HG03196 (cell line): Measurements from ENCODE around the gene LDHB.
"Not testable (repeated sequence)": the region's sequence is repeated elsewhere in the genome, so short reads cannot be mapped to it uniquely, and the experiment has no call there.

Experiments
- ATAC-seq: cut with Tn5 transposase; IDR thresholded peaks from one replicate; pipeline ENCODE4 v1.9.1; 2021; ENCODE audit not compliant: unreplicated experiment

Gene LDHB

DNA sequence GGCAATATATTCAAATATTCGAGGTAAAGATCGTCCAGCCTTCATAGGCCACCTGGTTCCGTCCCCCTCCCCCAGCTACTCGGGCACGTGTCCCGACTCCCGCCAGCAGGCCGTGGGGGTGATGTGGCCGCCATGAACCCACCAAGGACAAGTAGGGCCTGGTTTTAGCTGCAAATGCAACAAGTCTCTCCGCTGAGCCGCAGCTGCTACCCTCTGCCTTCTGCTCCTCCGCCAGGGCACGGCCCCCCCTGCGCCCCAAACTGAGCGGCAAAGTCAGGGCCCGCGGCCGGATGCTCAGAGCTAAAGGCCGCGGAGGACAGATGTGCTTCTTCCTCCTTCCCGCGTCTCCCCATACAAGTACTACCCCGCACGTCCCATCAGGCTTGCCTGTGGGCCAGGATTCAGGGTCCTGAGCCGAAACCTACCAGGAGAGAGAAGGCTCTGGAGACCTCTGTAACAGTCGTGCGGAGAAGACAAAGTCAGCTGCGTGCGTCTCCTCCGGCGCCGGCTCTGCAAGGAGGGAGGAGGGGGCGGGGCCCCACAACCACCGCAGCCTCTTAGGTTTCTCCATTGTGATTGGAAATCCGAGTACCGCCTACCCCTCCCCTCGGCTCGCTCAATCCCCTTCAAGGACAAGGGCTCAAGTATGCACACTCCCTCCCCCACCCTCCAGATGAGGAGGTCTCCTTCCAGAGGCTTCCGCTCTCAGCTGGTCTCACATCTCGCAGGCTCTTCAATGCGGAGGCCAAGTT is at the start of gene LDHB:
LDHB (minus strand) TSS at position 517 of the 752 bp plus-strand sequence. CDS start 3,171 bp downstream, outside the sequence.
- ATAC-seq: peak; percentile 98

DNA sequence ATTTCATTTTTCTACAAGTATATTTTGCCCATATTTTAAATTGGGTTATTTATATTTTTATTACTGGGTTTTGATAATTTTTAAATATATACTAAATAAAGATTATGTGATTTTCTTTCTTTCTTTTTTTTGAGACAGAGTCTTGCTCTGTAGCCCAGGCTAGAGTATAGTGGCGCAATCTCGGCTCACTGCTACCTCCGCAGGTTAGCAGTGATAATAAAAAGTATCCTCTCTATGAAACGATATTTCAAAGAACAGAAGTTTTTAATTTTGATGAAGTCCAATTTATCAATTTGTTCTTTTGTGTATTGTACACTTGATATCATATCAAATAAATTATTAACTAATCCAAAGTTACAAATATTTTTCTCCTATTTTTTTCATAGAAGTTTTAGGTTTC is 47.2 kb upstream of the LDHB start:
- no peak for ATAC-seq

DNA sequence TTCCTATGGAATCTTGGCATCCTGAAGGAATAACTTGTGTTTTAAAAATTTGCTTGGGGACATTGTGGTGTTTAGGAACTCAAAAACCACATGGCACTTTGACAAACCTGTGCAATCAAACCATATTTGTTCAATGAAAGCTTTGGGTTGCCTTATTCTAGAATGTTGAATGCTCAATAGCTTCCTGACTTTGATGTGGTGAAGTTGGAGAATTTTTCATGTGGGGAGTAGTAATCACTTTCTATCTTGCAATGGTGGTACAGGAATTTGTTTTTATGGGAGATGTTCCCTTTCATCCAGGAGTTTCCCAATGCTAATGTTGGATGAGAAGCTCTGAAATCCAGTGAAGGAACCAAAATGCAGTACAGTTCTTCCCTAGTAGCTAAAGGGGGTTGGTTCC is 42.2 kb upstream of the LDHB start:
- ATAC-seq: no peak

DNA sequence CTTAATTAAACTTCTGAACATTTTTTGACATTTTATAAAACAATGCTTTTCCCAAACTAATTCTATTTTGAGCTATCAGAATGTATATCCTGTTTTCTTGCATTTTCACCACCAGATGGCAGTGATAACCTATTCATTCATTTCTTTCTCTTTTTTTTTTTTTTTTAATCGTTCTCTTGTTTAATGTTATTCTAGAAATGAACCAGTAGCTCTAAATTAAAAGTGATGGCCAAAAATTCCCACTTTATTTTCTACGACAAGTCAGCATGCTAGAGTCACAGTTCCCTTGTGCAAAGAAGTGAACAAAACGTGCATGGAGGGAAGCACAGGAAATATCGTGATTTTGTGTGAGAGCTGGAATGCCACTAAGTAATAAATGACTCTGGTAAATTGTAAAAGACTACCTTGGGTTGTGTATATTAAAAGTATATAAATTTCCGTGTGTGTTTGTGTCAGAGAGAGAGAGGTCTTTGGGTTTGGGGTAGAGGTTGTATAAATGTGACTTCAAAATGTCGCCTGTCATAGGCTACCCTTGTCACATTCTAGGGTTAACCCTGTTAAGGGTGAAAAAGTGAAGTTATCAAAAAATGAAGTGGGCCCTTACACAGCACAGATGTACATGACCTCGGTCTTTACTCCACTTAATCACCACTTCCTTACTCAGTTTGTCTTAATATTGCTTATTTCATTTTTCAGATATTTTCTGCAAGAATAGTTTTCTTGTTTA is 40.4 kb upstream of the LDHB start:
- no peak for ATAC-seq

DNA sequence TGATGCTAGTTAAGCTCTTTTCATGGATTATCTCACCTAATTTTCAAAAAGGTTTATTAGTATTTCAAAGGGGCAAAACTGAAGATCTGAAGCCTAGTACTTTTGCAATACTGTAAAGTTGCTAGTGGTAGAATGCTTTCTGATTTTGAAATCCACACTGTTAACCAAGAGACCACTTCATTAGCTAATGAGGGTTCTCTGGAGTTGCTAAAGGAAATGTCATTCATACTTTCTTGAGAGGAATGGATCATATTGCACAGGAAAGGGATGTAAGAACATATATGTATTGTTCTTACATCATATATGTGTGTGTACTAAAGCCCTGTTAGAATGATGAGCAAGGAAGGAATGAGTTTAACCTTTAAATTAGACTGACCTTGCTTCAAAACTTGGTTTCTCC is 39.0 kb upstream of the LDHB start:
- ATAC-seq: no peak

DNA sequence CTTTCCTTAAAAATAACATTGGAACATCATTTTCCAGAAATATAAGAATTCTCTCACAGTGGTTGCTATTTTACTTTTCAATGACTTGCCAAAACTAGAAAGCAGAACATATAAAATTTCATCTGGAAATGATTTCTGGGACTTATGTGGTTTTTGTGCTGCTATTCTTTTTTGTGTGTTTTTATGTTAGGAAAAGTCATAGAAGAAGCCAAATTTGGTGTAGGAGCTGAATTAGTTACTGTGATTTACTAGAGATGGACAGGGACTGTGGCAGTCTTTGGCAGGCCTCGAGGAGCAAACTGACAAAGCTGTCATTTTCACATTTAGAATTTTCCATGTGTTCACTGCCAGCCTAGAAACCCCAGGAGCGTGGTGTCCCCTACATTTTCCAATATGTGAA is 38.3 kb upstream of the LDHB start:
- ATAC-seq: no peak

DNA sequence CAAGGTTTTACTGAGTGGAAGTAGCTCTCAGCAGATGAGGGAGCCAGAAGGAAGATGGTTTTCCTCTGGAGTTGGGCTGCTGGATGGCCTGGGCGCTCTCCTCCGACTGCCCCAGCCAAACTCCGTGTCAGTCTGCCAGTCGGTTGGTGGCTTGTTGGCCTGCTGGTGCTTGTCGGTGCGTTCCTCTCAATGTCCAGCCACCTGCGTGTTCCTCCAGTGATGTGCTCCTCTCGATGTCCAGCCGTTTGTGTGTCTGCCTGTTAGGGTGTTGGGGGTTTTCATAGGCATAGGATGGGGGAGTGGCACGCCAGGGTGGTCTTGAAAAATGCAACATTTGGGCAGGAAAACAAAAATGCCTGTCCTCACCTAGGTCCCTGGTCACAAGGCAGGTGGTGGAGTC is 37.0 kb upstream of the LDHB start:
- ATAC-seq: no peak

DNA sequence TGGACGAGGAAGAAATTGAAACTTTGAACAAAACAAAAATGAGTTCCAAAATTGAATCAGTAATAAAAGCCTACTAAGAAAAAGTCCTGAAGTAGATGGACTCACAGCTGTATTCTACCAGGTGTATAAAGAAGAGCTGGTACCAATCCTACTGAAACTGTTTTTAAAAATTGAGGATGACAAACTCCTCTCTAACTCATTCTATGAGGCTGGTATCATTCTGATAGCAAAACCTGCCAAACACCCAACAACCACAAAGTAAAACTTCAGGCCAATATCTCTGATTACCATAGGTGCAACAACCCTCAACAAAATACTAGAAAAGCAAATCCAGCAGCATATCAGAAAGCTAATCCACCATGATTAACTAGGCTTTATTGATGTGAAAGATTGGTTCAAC is 33.9 kb upstream of the LDHB start:
- no peak for ATAC-seq

DNA sequence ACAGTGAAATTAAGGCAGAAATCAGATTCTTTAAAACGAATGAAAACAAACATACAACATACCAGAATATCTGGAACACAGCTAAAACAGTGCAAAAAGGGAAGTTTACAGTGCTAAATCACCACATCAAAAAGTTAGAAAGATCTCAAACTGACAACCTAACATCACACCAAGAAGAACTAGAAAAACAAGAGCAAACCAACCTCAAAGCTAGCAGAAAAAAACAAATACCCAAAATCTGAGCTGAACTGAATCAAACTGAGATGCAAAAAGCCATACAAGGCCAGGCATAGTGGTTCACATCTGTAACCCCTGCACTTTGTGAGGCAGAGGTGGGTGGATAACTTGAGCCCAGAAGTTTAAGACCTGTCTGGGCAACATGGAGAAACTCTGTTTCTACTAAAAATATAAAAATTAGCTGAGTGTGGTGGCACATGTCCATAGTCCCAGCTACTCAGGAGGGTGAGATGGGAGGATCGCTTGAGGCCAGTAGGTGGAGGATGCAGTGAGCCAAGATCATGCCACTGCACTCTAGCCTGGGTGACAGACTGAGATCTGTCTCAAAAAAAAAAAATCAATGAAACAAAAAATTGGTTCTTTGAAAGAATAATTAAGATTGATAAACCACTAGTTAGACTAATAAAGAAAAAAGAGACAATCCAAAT is 33.2 kb upstream of the LDHB start:
- ATAC-seq: no peak

DNA sequence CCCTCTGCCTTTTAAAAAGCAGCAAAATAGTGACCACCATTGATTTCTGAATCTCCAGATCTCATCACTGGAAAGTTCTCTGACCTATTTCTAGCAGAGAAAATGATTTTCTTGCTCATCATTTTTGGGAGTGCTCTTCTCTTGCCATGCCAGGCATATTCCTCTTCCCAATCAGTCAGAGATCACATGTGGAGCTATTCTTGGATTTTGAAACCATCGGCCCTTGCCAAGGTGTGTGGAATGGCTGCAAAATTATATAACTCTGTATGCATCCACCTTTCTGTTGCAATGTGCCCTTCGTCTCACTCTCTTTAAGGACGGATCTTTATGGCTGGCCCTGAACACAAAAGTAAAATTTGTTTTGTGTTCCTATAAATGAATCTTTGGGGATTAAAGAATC is 25.5 kb upstream of the LDHB start:
- no peak for ATAC-seq

DNA sequence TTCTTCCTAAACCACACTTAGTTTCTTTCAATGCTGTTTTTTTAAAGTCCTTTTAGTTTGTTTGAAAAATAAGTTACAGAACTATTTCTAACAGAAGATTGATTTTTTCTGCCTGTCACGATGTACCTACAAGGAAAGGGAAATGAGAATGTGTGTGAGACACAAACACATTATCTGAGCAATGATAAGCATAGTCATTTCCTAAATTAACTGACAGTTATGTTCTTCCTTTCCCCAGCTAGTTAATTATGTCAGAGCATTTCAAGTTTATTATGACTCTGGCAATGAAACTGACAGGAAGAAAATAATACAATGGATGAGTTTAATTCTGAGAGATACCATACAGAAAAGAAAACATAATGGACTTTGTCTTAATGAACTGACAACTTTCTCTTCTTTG is 21.3 kb upstream of the LDHB start:
- ATAC-seq: no peak

DNA sequence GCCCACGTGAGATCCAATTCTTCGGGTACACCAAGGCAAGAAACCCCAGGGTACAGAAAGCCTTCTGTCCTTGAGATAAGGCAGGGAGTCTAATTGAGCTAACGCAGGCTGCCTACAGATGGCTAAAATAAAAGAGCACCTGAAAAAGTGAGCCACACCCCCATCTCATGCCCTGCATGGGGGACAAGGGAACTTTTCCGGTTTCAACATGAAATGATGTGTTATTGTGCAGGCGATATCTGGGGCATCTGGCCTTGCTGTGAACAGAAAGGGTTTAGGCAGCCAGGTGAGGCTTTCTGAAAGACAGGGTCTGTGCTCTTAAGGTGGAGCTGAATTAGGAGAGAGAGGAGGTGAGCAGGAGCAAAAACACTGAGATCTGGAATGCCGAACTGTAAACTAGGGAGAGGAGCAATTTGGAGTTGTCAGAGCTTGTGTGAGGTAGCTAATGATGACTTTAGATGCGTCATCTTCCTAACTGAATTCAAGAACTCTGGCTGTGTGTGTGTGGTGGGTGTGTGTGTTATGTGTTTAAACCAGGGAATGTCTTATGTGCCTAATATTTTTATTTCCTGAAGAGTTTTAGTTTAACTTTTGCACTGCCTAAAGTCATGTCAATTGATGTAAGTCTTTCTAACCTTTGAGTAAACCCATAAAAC is 20.1 kb upstream of the LDHB start:
- no peak for ATAC-seq

DNA sequence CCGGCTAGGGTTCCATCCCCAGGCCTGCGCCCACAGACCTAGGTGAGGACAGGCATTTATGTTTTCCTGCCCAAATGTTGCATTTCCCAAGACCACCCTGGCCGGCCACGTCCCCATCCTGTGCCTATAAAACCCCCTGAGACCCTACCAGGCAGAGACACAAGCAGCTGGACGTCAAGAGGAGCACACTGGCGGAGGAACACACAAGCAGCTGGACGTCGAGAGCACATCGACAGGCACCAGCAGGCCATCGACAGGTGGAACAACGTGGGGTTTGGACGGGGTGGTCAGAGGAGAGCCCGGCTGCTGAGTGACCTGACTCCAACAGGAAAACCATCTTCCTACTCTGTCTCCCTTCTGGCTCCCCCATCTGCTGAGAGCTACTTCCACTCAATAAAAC is 19.6 kb upstream of the LDHB start:
- no peak for ATAC-seq

DNA sequence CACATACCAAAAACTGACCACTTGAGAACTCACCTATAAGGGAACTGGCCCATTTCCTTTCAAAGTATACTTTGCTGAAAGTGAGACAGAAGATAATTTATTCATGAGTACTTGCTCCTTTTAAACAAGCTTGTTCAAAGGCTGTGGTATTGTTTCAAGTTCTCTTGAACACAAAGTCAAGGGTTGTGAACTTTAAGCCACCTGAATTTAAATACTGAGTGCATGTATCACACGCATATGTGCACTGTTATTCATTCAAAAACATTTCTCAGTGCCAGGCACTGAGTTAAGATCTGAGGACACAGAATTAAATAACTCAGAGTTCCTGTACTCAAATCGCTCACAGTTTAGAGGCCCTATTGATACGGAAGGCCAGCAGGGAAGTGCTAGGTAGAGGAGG is 19.1 kb upstream of the LDHB start:
- ATAC-seq: no peak

DNA sequence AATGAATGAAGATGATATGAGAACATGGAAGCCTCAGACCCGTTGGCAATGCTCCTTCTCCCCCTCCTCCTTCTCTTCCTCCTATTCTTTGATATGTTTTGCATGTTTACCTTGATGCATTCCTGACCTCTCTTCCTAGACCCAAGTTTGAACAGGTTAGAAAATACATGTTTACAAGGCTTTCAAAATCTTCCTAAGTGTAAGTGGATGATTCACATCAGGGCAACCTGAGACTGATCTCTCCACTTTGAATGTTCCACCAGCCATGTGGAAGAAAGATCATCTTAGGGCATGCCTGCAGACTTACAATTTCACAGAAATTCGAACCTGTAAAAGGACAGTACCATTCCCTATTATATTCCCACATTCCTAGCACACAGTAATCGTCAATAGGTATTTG is 18.0 kb upstream of the LDHB start:
- no peak for ATAC-seq

DNA sequence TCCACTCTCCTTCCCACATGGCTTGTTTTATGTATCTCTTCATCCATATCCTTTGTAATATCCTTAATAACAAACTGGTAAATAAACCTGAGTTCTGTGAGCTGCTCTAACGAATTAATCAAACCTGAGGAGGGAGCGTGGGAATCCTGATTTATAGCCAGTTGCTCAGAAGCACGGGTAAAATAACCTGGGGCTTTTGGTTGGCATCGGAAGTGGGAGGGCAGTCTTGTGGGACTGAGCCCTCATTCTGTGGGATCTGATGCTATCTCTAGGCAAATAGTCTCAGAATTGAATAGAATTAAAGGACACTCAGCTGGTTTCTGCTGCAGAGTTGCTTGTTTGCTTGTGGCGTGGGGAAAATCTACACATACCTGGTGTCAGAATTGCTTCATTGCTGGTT is 17.5 kb upstream of the LDHB start:
- ATAC-seq: no peak

DNA sequence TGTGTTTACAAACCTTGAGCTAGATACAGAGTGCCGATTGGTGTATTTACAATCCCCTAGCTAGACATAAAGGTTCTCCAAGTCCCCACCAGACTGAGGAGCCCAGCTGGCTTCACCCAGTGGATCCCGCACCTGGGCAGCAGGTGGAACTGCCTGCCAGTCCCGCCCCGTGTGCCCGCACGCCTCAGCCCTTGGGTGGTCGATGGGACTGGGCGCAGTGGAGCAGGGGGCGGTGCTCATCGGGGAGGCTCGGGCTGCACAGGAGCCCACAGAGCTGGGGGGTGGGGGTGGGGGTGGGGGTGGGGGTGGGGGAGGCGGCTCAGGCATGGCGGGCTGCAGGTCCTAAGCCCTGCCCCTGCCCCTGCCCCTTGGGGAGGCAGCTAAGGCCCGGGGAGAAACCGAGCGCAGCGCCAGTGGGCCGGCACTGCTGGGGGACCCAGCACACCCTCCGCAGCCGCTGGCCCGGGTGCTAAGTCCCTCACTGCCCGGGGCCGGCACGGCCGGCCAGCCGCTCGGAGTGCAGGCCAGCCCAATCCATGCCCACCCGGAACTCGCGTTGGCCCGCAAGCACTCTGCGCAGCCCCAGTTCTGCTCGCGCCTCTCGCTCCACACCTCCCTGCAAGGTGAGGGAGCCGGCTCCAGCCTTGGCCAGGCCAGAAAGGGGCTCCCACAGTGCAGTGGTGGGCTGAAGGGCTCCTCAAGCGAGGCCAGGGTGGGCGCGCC is 16.3 kb upstream of the LDHB start:
- not testable (repeated sequence) for ATAC-seq

DNA sequence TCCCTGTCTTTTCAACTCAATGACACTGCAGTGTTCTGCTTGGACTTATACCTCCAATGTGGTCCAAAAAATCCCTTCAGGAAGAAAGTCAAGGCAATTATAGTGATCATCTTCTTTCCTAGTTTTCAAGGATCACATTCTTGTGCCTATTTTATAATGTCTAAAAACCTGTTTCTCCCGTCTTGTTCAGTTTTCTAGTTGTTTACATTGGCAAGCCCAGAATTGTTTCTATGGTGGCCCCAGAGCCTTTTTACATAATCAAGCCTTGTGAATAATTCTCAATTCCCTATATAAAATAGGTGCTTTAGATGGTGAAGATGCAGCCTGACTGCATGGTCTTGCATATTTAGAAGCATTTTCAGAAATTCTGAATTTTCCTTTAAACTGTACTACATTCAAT is 14.5 kb upstream of the LDHB start:
- ATAC-seq: no peak

DNA sequence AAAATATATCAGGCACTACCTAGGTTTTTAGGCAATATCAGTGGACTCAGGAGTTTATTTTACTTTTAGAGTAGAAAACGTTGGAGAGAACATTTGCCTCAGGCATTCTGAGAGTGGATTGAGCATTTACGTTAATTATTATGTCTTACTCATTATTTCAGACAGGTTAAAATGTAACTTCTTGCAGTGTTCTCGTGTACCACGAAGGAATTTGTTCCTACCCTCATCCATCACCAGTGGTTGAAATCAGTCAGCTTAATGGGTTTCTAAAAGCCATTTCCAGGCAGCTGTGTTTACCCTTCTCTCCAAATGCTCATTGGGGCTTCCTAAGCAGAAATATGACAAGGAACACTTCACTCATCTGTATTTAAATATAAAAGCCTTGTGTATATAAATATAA is 9.1 kb upstream of the LDHB start:
- ATAC-seq: no peak

DNA sequence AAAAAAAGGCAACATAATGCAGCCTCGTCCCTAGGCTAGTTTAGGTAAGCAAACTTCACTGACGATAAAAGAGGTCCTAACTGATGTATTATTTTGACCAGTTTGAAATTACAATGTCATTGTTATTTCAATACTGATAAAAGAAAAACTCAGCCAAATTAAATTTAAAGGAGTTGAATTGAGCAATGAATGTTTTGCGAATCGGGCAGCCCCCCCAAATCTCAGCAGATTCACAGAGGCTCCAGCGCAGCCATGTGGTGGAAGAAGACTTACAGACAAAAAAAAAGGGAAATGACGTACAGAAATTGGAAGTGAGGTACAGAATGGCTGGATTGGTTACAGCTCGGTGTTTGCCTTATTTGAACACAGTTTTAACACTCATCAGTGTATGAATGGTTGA is 8.2 kb upstream of the LDHB start:
- ATAC-seq: no peak
